K562 (cell line): ENCODE measurements around the gene OBSCN. TPM values are rescaled to one million over a fixed set of nuclear protein-coding genes. Genes with fewer than 3 reads are reported as not detected.

Experiments
- ASH1L ChIP-seq: fragments of 450-650 bp; IDR thresholded peaks from 2 replicates; pipeline ENCODE4 v1.6.1; 2018; ENCODE audit warnings: borderline replicate concordance, mild to moderate bottlenecking, low read depth; ENCODE audit not compliant: partially characterized antibody
- CCAR2 ChIP-seq: fragments of 200-400 bp; formaldehyde crosslinking; IDR thresholded peaks from 2 replicates; pipeline ENCODE4 v1.6.1; 2017; ENCODE audit warnings: mild to moderate bottlenecking, low read depth, low read length
- CREBBP ChIP-seq: IDR thresholded peaks from one replicate; pipeline ENCODE4 v1.6.1; 2012; ENCODE audit warnings: low read depth, mild to moderate bottlenecking, control low read depth, inconsistent platforms, low read length
- FOXM1 ChIP-seq, 2 experiments: fragments of 450-650 bp in 1 of 2; sonication (generic) in 1 of 2; formaldehyde crosslinking in 1 of 2; IDR thresholded peaks; 2 replicates each; pipeline versions ENCODE4 v1.6.1 to v1.9.0; 2017 to 2022; ENCODE audit warnings: low read depth in 2 of 2, mild to moderate bottlenecking in 2 of 2, missing genetic modification reagents in 1 of 2, moderate library complexity in 1 of 2
- HNRNPLL ChIP-seq: fragments of 200-400 bp; formaldehyde crosslinking; IDR thresholded peaks from 2 replicates; pipeline ENCODE4 v1.6.1; 2017; ENCODE audit warnings: low read length, low read depth, mild to moderate bottlenecking; ENCODE audit not compliant: poor library complexity, severe bottlenecking
- MAFF ChIP-seq: IDR thresholded peaks from 2 replicates; pipeline ENCODE4 v1.6.1; 2012; ENCODE audit warnings: low read length, improper control_type of control experiment
- MTA3 ChIP-seq: fragments of 450-650 bp; formaldehyde crosslinking; IDR thresholded peaks from 2 replicates; pipeline ENCODE4 v1.6.1; 2017; ENCODE audit warnings: mild to moderate bottlenecking, borderline replicate concordance
- MXD1 ChIP-seq: fragments of 250-450 bp; sonication (Bioruptor Pico); IDR thresholded peaks from 2 replicates; pipeline ENCODE4 v1.8.0; 2021; ENCODE audit warnings: borderline replicate concordance, mild to moderate bottlenecking, moderate library complexity; ENCODE audit not compliant: poor library complexity, severe bottlenecking
- NBN ChIP-seq: fragments of 450-650 bp; IDR thresholded peaks from 2 replicates; pipeline ENCODE4 v1.6.1; 2016; ENCODE audit warnings: low read depth, mild to moderate bottlenecking
- PHB ChIP-seq: fragments of 250-450 bp; sonication (Bioruptor Pico); IDR thresholded peaks from 2 replicates; pipeline ENCODE4 v1.5.0; 2021
- SP1 ChIP-seq: sonication (generic); formaldehyde crosslinking; IDR thresholded peaks from 2 replicates; pipeline ENCODE4 v1.8.1; 2022; ENCODE audit warnings: mild to moderate bottlenecking, missing genetic modification reagents
- XRCC5 ChIP-seq: fragments of 200-400 bp; formaldehyde crosslinking; IDR thresholded peaks from 2 replicates; pipeline ENCODE4 v1.6.1; 2017; ENCODE audit warnings: low read depth, mild to moderate bottlenecking, low read length
- ZBTB40 ChIP-seq, 2 experiments: fragments of 450-650 bp in 1 of 2; sonication (generic) in 1 of 2; formaldehyde crosslinking in 1 of 2; IDR thresholded peaks; 2 replicates each; pipeline versions ENCODE4 v1.7.1 to v1.9.0; 2016 to 2022; ENCODE audit warnings: inconsistent platforms in 1 of 2, mild to moderate bottlenecking in 1 of 2, missing genetic modification reagents in 1 of 2
- ZNF449 ChIP-seq: fragments of 250-450 bp; sonication (Bioruptor Pico); IDR thresholded peaks from 2 replicates; pipeline ENCODE4 v1.8.0; 2022; ENCODE audit warnings: moderate library complexity, mild to moderate bottlenecking, inconsistent platforms
- ZNF76 ChIP-seq: fragments of 250-450 bp; sonication (Bioruptor Pico); IDR thresholded peaks from 2 replicates; pipeline ENCODE4 v1.4.0; 2020; ENCODE audit warnings: mild to moderate bottlenecking, moderate library complexity, borderline replicate concordance
- polyA plus RNA-seq, 8 experiments: library from polyadenylated mRNA; depleted of rRNA in 4 of 8; stranded (reverse) in 5 of 8; unstranded in 3 of 8; fragments of >200 nt; fragmentation: Nextera tagmentation in 2 of 8; fragmentation: Illumina TruSeq in 1 of 8; extraction: Ambion mirVana in 2 of 8; extraction: Trizol in 1 of 8; gene quantifications; 2 replicates each; pipeline versions ENCODE4 v1.2.1 to v1.2.3, GENCODE V29; 2011 to 2014; ENCODE audit warnings: inconsistent platforms in 1 of 8, missing spikeins in 1 of 8
- total RNA-seq, 7 experiments: library from RNA; depleted of rRNA in 6 of 7; stranded (reverse); fragments of >200 nt in 6 of 7; fragmentation: Illumina TruSeq in 2 of 7; extraction: Trizol in 2 of 7; gene quantifications; 2 replicates each; pipeline versions ENCODE4 v1.2.1 to v1.2.3, GENCODE V29; 2011 to 2021; ENCODE audit warnings: low replicate concordance in 1 of 7

Gene OBSCN
- total and polyA plus RNA-seq, 9 of the 15 experiments (the other 6 are each of a cell fraction or from before 2014, with no cell fraction given): 0.18 to 19.7 (median 3.6) TPM

- TF ChIP-seq ZNF449 (CRISPR knock-in tag): no peak
- no peak for TF ChIP-seq CCAR2
- no peak for TF ChIP-seq MAFF
- TF ChIP-seq MTA3: 0 out of 2 replicates have a peak, but pooled peaks have one; percentile 35
- no peak for TF ChIP-seq MXD1 (CRISPR knock-in tag)
- no peak for TF ChIP-seq ZNF76 (CRISPR knock-in tag)
- no peak for TF ChIP-seq XRCC5
- no peak for TF ChIP-seq CREBBP
- peak; percentile 20 for TF ChIP-seq HNRNPLL
- TF ChIP-seq SP1 (CRISPR knock-in tag): peak; percentile 100
- no peak for TF ChIP-seq PHB (CRISPR knock-in tag)
- TF ChIP-seq NBN: no peak
- TF ChIP-seq ASH1L: no peak
- TF ChIP-seq FOXM1 (IDR thresholded peaks at IDR 0.05; ENCODE audit: low read depth): no peak
- 0 out of 2 replicates have a peak, but pooled peaks have one; percentile 43 for TF ChIP-seq FOXM1 (CRISPR knock-in tag; IDR thresholded peaks at IDR 0.05; ENCODE audit: low read depth)
- peak; percentile 67 for TF ChIP-seq ZBTB40 (IDR thresholded peaks at IDR 0.05)
- TF ChIP-seq ZBTB40 (CRISPR knock-in tag; IDR thresholded peaks at IDR 0.05): no peak
Observed at GRCh38 chr1:228174482-228175315, 33.1 kb upstream of the OBSCN start (continued).
